DND-41 (cell line): ENCODE measurements around the gene S100A8.
"Not testable (repeated sequence)": the region's sequence is repeated elsewhere in the genome, so short reads cannot be mapped to it uniquely, and the experiment has no call there.

ENCODE experiments used
- ATAC-seq: fragments of 200-7000 bp; cut with Tn5 transposase; 3 replicates; pipeline ENCODE4 v1.9.1; 2021; ENCODE audit warnings: low read depth; ENCODE audit not compliant: insufficient read depth
- DNase-seq: peaks from one replicate; pipeline ENCODE4 v3.0.0-alpha.2; 2020
- H2AFZ ChIP-seq: 2 replicates; pipeline ENCODE4 v1.6.0; 2012; ENCODE audit warnings: low read depth, low read length
- H3K27ac ChIP-seq: 2 replicates; pipeline ENCODE4 v1.5.1; 2012; ENCODE audit warnings: low read length, inconsistent platforms
- H3K27me3 ChIP-seq: fragments of 200-600 bp; sonication (generic); 2 replicates; pipeline ENCODE4 v1.6.0; 2012; ENCODE audit warnings: low read length, mild to moderate bottlenecking, inconsistent platforms; ENCODE audit not compliant: insufficient read depth, poor library complexity
- H3K36me3 ChIP-seq: 2 replicates; pipeline ENCODE4 v1.5.1; 2012; ENCODE audit warnings: low read length, inconsistent platforms; ENCODE audit not compliant: insufficient read depth
- H3K4me1 ChIP-seq: 2 replicates; pipeline ENCODE4 v1.5.1; 2012; ENCODE audit warnings: mild to moderate bottlenecking, low read length; ENCODE audit not compliant: insufficient read depth
- H3K4me2 ChIP-seq: 2 replicates; pipeline ENCODE4 v1.6.0; 2012; ENCODE audit warnings: mild to moderate bottlenecking, moderate library complexity, low read length, inconsistent platforms; ENCODE audit not compliant: insufficient read depth
- H3K4me3 ChIP-seq, 2 experiments: fragments of 200-600 bp in 1 of 2; shearing (Covaris generic) in 1 of 2; 2 replicates each; pipeline ENCODE4 v1.5.1; 2012 to 2016; ENCODE audit warnings: inconsistent platforms in 2 of 2, low read length in 2 of 2, mild to moderate bottlenecking in 2 of 2, low read depth in 1 of 2, moderate library complexity in 1 of 2
- H3K79me2 ChIP-seq: 2 replicates; pipeline ENCODE4 v1.6.0; 2012; ENCODE audit warnings: low read length, inconsistent platforms; ENCODE audit not compliant: insufficient read depth
- H3K9ac ChIP-seq: 2 replicates; pipeline ENCODE4 v1.6.0; 2012; ENCODE audit warnings: low read depth, mild to moderate bottlenecking, inconsistent platforms, low read length, moderate library complexity
- H3K9me3 ChIP-seq: 2 replicates; pipeline ENCODE4 v1.5.1; 2012; ENCODE audit warnings: low read length, moderate library complexity, mild to moderate bottlenecking, inconsistent platforms; ENCODE audit not compliant: insufficient read depth, severe bottlenecking
- H4K20me1 ChIP-seq: 2 replicates; pipeline ENCODE4 v1.6.0; 2012; ENCODE audit warnings: low read length; ENCODE audit not compliant: insufficient read depth
- EZH2 ChIP-seq: IDR thresholded peaks from 3 replicates; pipeline ENCODE4 v1.6.1; 2012; ENCODE audit warnings: borderline replicate concordance, low read depth, mild to moderate bottlenecking, moderate library complexity, low read length, inconsistent platforms; ENCODE audit not compliant: severe bottlenecking
- TF ChIP-seq, protein P1 (sequence below): IDR thresholded peaks from 2 replicates; pipeline ENCODE4 v1.5.1; 2012; ENCODE audit warnings: borderline replicate concordance, low read length, moderate library complexity, mild to moderate bottlenecking; ENCODE audit not compliant: poor library complexity, severe bottlenecking; ENCODE audit errors: extremely low read depth

The S100A8 gene

DNA sequence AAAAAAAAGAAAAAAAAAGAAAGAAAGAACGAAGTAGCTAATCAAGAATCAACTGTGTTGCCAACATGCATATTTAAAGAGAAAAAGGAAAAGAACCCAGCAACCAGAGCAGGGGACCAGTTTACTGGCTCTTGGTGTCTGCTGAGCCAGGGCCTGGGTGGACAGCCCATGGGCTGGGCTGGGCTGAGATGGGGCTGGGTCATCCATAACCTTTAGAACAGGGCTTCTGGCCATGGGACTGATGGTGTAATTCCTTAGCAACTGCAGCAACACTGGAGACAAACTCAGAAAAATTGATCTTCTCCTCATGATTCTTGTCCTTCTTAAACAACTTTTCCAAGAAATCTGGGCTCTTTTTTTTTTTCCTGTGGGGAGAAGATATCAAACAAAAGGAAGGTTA is 35.9 kb upstream of the S100A8 start:
- TF ChIP-seq, protein P1, sequence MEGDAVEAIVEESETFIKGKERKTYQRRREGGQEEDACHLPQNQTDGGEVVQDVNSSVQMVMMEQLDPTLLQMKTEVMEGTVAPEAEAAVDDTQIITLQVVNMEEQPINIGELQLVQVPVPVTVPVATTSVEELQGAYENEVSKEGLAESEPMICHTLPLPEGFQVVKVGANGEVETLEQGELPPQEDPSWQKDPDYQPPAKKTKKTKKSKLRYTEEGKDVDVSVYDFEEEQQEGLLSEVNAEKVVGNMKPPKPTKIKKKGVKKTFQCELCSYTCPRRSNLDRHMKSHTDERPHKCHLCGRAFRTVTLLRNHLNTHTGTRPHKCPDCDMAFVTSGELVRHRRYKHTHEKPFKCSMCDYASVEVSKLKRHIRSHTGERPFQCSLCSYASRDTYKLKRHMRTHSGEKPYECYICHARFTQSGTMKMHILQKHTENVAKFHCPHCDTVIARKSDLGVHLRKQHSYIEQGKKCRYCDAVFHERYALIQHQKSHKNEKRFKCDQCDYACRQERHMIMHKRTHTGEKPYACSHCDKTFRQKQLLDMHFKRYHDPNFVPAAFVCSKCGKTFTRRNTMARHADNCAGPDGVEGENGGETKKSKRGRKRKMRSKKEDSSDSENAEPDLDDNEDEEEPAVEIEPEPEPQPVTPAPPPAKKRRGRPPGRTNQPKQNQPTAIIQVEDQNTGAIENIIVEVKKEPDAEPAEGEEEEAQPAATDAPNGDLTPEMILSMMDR, result no peak
- TF ChIP-seq EZH2, result no peak
- H3K4me2 ChIP-seq, result no peak overlapping the region
- H2AFZ ChIP-seq, result no peak overlapping the region
- H3K9ac ChIP-seq, result no peak overlapping the region
- DNase-seq (no peak), ATAC-seq (no peak)
- H3K9me3 ChIP-seq, result no peaks in the 10 kb centered on the region
- peaks cover 2% of the 10 kb centered on the region; the same call in 1 of the 2 replicates for H4K20me1 ChIP-seq
- no peak overlapping the region for H3K27ac ChIP-seq
- H3K36me3 ChIP-seq, result no peaks in the 10 kb centered on the region
- peaks cover 2% of the 10 kb centered on the region for H3K27me3 ChIP-seq
- no peaks in the 10 kb centered on the region for H3K79me2 ChIP-seq
- no peak overlapping the region for H3K4me3 ChIP-seq
- H3K4me1 ChIP-seq, result no peaks in the 10 kb centered on the region

DNA sequence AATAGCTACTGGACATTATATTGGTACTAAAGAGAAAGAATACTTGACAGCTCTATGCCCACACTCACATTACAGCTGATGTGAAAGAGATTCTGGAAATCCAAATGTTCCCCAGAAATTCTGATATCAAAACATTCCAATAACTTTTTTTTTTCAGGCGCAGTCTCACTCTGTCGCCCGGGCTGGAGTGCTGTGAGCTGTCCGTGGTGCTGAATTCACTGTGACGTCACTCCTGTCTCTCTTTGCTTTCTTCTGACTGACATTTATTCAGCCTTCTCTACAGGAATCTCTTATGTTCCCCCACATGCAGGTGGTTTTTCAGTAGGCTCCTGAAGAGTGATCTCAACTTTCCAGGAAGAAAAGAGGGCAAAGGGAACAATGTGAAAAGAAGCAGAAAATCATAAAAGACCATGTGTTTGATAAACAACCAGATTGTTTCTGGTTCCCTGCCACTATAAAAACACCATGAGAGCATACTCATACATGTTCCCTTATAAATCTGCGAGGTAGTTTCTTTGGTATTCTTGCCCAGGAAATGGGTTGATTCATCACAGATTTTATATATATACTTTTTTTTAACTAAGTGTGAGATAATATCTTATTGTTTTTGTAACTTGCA is 31.7 kb upstream of the S100A8 start:
- no peak overlapping the region for H3K4me2 ChIP-seq

DNA sequence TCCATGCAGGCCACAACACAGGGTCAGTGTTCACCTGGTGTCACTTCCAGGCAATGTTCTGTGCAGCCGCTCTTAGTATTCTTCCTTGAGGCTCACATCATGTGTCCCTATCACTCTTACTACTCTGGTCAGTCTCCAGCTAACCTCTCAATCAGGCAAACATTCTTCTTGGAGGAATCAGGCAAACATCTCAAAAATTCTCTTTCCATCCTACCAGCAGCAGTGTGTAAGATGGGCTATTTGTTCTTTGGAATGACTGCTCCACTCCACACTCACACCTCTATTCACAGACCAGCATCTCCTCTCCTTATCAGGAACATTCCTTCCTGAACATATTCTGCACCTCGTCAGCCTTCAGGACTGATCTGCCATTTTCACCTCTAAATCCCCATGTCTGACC is 29.4 kb upstream of the S100A8 start:
- Histone ChIP-seq H3K9me3 (no peaks in the 10 kb centered on the region), H3K36me3 (no peaks in the 10 kb centered on the region), H3K79me2 (no peaks in the 10 kb centered on the region), H3K4me3 (no peak overlapping the region), H3K9ac (no peak overlapping the region), H4K20me1 (no peaks in the 10 kb centered on the region; the same call in 1 of the 2 replicates), H3K27ac (no peak overlapping the region), H3K4me2 (no peak overlapping the region), H3K27me3 (no peaks in the 10 kb centered on the region), H3K4me1 (no peaks in the 10 kb centered on the region), H2AFZ (no peak overlapping the region)
- TF ChIP-seq EZH2, result no peak
- TF ChIP-seq, protein P1, result no peak
- DNase-seq (no peak), ATAC-seq (no peak)

More for the DNA sequence above, 31.7 kb upstream of the S100A8 start:
- Histone ChIP-seq H3K27me3 (no peaks in the 10 kb centered on the region), H3K4me3 (no peak overlapping the region), H2AFZ (no peak overlapping the region), H3K79me2 (no peaks in the 10 kb centered on the region), H3K36me3 (no peaks in the 10 kb centered on the region), H3K4me1 (no peaks in the 10 kb centered on the region), H4K20me1 (no peaks in the 10 kb centered on the region; the same call in 1 of the 2 replicates), H3K27ac (no peak overlapping the region), H3K9me3 (no peaks in the 10 kb centered on the region), H3K9ac (no peak overlapping the region)
- peak; percentile 77 for DNase-seq
- TF ChIP-seq, protein P1, result no peak
- no peak for TF ChIP-seq EZH2
- ATAC-seq, result peak; percentile 80

DNA sequence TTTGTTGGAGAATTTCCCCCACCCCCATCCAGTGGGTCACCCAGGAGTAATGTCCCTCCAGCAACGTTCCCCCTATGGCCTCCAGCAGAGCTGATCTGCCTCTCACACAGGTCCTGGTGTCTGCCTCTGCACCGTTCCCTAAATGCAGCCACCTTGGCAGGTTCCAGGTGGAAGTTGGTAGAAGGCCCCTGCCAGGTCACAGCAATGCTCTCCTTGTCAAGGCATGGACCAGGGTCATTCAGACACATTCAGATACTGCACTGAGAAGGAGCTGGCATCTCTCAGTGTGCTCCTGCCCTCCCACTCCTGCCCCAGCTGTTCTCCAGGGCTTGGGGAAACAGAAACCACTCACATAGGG is 28.5 kb upstream of the S100A8 start:
- not testable (repeated sequence) for DNase-seq, ATAC-seq, H3K27ac ChIP-seq, H3K4me3 ChIP-seq, H3K27me3 ChIP-seq, H3K4me1 ChIP-seq, H3K36me3 ChIP-seq, H3K9ac ChIP-seq, H2AFZ ChIP-seq, H4K20me1 ChIP-seq, H3K9me3 ChIP-seq, H3K79me2 ChIP-seq, H3K4me2 ChIP-seq

DNA sequence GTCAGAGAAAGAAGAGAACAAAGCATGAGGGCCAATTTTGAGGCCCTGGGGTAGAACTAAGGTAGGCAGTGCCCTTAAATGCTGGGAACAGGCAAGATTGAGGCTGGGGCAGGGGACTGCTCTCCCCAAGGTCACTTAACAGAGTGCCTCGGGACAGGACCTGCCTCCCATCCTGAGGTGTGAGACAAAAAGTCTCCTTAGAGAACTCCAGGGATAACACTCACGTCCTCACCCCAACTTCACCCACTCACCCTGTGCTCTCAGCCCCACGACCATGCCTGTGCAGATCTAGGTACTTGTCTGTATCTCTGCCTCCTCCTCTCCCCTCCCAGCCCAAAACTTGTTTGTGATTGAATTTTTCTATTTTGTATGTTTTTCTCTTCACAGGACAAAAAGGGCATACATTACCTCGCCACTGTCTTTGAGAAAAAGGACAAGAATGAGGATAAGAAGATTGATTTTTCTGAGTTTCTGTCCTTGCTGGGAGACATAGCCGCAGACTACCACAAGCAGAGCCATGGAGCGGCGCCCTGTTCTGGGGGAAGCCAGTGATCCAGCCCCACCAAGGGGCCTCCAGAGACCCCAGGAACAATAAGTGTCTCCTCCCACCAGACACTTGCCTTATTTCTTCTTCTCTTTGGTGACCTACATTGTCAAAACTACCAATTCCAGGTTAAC is 28.0 kb upstream of the S100A8 start:
- not testable (repeated sequence) for H3K27ac ChIP-seq, H2AFZ ChIP-seq, H3K27me3 ChIP-seq, H3K9me3 ChIP-seq, H3K4me2 ChIP-seq, H3K36me3 ChIP-seq, H3K79me2 ChIP-seq, H3K9ac ChIP-seq, DNase-seq, ATAC-seq, H3K4me3 ChIP-seq, H4K20me1 ChIP-seq, H3K4me1 ChIP-seq
